K562 (cell line): ENCODE data around the gene GNAT1. TPM values are rescaled to one million over a fixed set of nuclear protein-coding genes. Genes with fewer than 3 reads are reported as not detected.

ENCODE experiments used
- ATAC-seq: fragments of 200-7000 bp; cut with Tn5 transposase; 3 replicates; pipeline ENCODE4 v1.9.1; 2020; ENCODE audit warnings: moderate library complexity
- BruUV-seq: library from RNA; stranded (reverse); fragments of 400-500 nt; replicated peaks from 2 replicates; lab custom pipeline; 2021; lab: Mats Ljungman, UMichigan
- CTCF ChIA-PET: fragments of 300-600 bp; formaldehyde crosslinking; extraction: SDS; loops from one replicate; lab custom pipeline; 2021; ENCODE audit warnings: low intra/inter-chr PET ratio; lab: Yijun Ruan, JAX
- POLR2A ChIA-PET: fragments of 300-600, 350-650 bp; sonication (Branson Sonifier 250); formaldehyde crosslinking; extraction: SDS; loops from one replicate; lab custom pipeline; 2021; ENCODE audit warnings: antibody characterized with exemption, inconsistent platforms; lab: Yijun Ruan, JAX
- DNase-seq, 4 experiments: peaks; one replicate each; pipeline versions ENCODE4 v3.0.0 to v3.0.0-alpha.2; 2011 to 2018; ENCODE audit warnings: low spot score in 3 of 4, mixed read lengths in 3 of 4; ENCODE audit errors: extremely low read depth in 1 of 4
- FAIRE-seq: peaks from 2 replicates; lab custom pipeline; 2011; peaks lifted over from hg19 to GRCh38; lab: Jason Lieb, UNC
- H2AFZ ChIP-seq: 2 replicates; pipeline ENCODE4 v1.6.0; 2011; ENCODE audit warnings: low read depth, low read length, control low read depth, inconsistent platforms
- H3K27ac ChIP-seq: fragments of 200-600 bp; 3 replicates; pipeline ENCODE4 v1.8.0; 2011; ENCODE audit warnings: low read depth, mild to moderate bottlenecking, control low read depth, inconsistent platforms, low read length, moderate library complexity, mixed read lengths; ENCODE audit errors: extremely low read depth
- H3K27me3 ChIP-seq, 2 experiments: fragments of 300-600 bp in 1 of 2; 2 replicates in 1 of 2; 3 replicates in 1 of 2; pipeline versions ENCODE4 v1.6.0 to v1.8.0; 2011; ENCODE audit warnings: inconsistent platforms in 2 of 2, low read length in 2 of 2, mild to moderate bottlenecking in 1 of 2, mixed read lengths in 1 of 2, moderate library complexity in 1 of 2; ENCODE audit not compliant: control insufficient read depth in 2 of 2, insufficient read depth in 2 of 2
- H3K36me3 ChIP-seq: fragments of 300-600 bp; 3 replicates; pipeline ENCODE4 v1.8.0; 2011; ENCODE audit warnings: mild to moderate bottlenecking, low read length, inconsistent platforms; ENCODE audit not compliant: control insufficient read depth, insufficient read depth
- H3K4me1 ChIP-seq, 2 experiments: fragments of 200-600 bp in 1 of 2; replicated peaks in 1 of 2; 2 replicates in 1 of 2; 3 replicates in 1 of 2; pipeline versions ENCODE4 v1.5.1 to v1.8.0; 2011; ENCODE audit warnings: inconsistent platforms in 2 of 2, low read length in 2 of 2, mild to moderate bottlenecking in 1 of 2, mixed read lengths in 1 of 2, moderate library complexity in 1 of 2; ENCODE audit not compliant: control insufficient read depth in 2 of 2, insufficient read depth in 2 of 2
- H3K4me2 ChIP-seq: 2 replicates; pipeline ENCODE4 v1.6.1; 2011; ENCODE audit warnings: low read length, control low read depth, inconsistent platforms, mixed read lengths; ENCODE audit not compliant: insufficient read depth
- H3K4me3 ChIP-seq: fragments of 200-600 bp; sonication (generic), shearing (Covaris generic); 2 replicates; pipeline ENCODE4 v1.5.1; 2016; ENCODE audit warnings: control low read depth, inconsistent platforms
- H3K79me2 ChIP-seq: fragments of 200-600 bp; 3 replicates; pipeline ENCODE4 v1.8.0; 2011; ENCODE audit warnings: low read length, inconsistent platforms; ENCODE audit not compliant: control insufficient read depth, insufficient read depth
- H3K9ac ChIP-seq, 2 experiments: 2 replicates each; pipeline versions ENCODE4 v1.6.0 to v1.6.1; 2011; ENCODE audit warnings: low read depth in 2 of 2, low read length in 2 of 2, control low read depth in 1 of 2, inconsistent platforms in 1 of 2, mild to moderate bottlenecking in 1 of 2, mixed read lengths in 1 of 2; ENCODE audit not compliant: insufficient read depth in 1 of 2
- H3K9me1 ChIP-seq: one replicate; pipeline ENCODE4 v1.6.0; 2011; ENCODE audit warnings: inconsistent platforms, mild to moderate bottlenecking, low read length, moderate library complexity; ENCODE audit not compliant: control insufficient read depth, insufficient read depth
- H3K9me3 ChIP-seq: replicated peaks from 2 replicates; pipeline ENCODE4 v1.5.1; 2011; ENCODE audit warnings: low read depth, low read length, inconsistent platforms; ENCODE audit not compliant: control insufficient read depth, insufficient read depth
- H4K20me1 ChIP-seq: replicated peaks from 2 replicates; pipeline ENCODE4 v1.6.1; 2011; ENCODE audit warnings: low read length, inconsistent platforms, mixed read lengths; ENCODE audit not compliant: control insufficient read depth, insufficient read depth
- ADNP ChIP-seq: fragments of 200-800 bp; sonication (Bioruptor generic); IDR thresholded peaks from 2 replicates; pipeline ENCODE4 v1.6.1; 2016; ENCODE audit warnings: missing genetic modification characterization, missing compliant biosample characterization
- CCNT2 ChIP-seq: IDR thresholded peaks from 2 replicates; pipeline ENCODE4 v1.6.1; 2011; ENCODE audit warnings: borderline replicate concordance, low read depth, mild to moderate bottlenecking, moderate library complexity, mixed read lengths, low read length; ENCODE audit not compliant: insufficient read length; ENCODE audit errors: extremely low read depth
- CREM ChIP-seq: IDR thresholded peaks from 2 replicates; pipeline ENCODE4 v1.6.1; 2014; ENCODE audit warnings: antibody characterized with exemption, low read depth
- EGR1 ChIP-seq: fragments of 450-650 bp; conservative IDR thresholded peaks from 2 replicates; pipeline ENCODE4 v1.6.1; 2017; ENCODE audit warnings: mild to moderate bottlenecking
- FOXP1 ChIP-seq: sonication (generic); formaldehyde crosslinking; IDR thresholded peaks from 2 replicates; pipeline ENCODE4 v1.8.0; 2022; ENCODE audit warnings: mild to moderate bottlenecking, missing genetic modification reagents
- FOXP4 ChIP-seq: sonication (generic); formaldehyde crosslinking; IDR thresholded peaks from 2 replicates; pipeline ENCODE4 v1.8.0; 2022; ENCODE audit warnings: mild to moderate bottlenecking, missing genetic modification reagents, borderline replicate concordance
- GMEB1 ChIP-seq: fragments of 250-450 bp; sonication (Bioruptor Pico); IDR thresholded peaks from 2 replicates; pipeline ENCODE4 v1.4.0; 2020; ENCODE audit warnings: mild to moderate bottlenecking
- HDAC2 ChIP-seq: fragments of 450-650 bp; IDR thresholded peaks from 2 replicates; pipeline ENCODE4 v1.6.1; 2016; ENCODE audit warnings: mild to moderate bottlenecking
- MAX ChIP-seq: sonication (generic); formaldehyde crosslinking; IDR thresholded peaks from 2 replicates; pipeline ENCODE4 v1.9.0; 2022; ENCODE audit warnings: mild to moderate bottlenecking, missing genetic modification reagents
- MCM3 ChIP-seq: fragments of 450-650 bp; IDR thresholded peaks from 2 replicates; pipeline ENCODE4 v1.6.1; 2016
- PHF21A ChIP-seq: fragments of 450-650 bp; IDR thresholded peaks from 2 replicates; pipeline ENCODE4 v1.6.1; 2017; ENCODE audit warnings: low read depth, borderline replicate concordance
- STAT5B ChIP-seq: fragments of 250-450 bp; sonication (Bioruptor Pico); IDR thresholded peaks from 2 replicates; pipeline ENCODE4 v1.8.0; 2021; ENCODE audit warnings: mild to moderate bottlenecking, inconsistent platforms
- TEAD2 ChIP-seq: fragments of 450-650 bp; IDR thresholded peaks from 2 replicates; pipeline ENCODE4 v1.6.1; 2016; ENCODE audit warnings: missing genetic modification characterization, control low read depth, missing compliant biosample characterization
- ZBTB2 ChIP-seq: fragments of 450-650 bp; IDR thresholded peaks from 2 replicates; pipeline ENCODE4 v1.6.1; 2016; ENCODE audit warnings: antibody characterized with exemption
- ZNF282 ChIP-seq: sonication (generic); formaldehyde crosslinking; IDR thresholded peaks from 2 replicates; pipeline ENCODE4 v1.8.1; 2023; ENCODE audit warnings: missing genetic modification reagents
- ZNF431 ChIP-seq: sonication (generic); formaldehyde crosslinking; IDR thresholded peaks from 2 replicates; pipeline ENCODE4 v1.8.0; 2022; ENCODE audit warnings: mild to moderate bottlenecking, missing genetic modification reagents
- WGBS: fragments of 100-300 bp; shearing (Covaris generic); methylation state at CpG from one replicate; pipeline ENCODE4 v1.1.6; 2016; ENCODE audit warnings: low coverage, mixed read lengths; ENCODE audit not compliant: insufficient coverage; ENCODE audit errors: missing lambda C conversion rate; 5-methylcytosine and 5-hydroxymethylcytosine counted together
- in situ Hi-C: fragments of 300-500 bp; cut with MboI; formaldehyde crosslinking; loops from 4 replicates; pipeline ENCODE4 v1.15.0; 2018; ENCODE audit warnings: inconsistent platforms, mixed read lengths
- intact Hi-C: fragments of 100-400 bp; cut with micrococcal nuclease; formaldehyde crosslinking; loops from 2 replicates; pipeline ENCODE4 v1.14.2; 2022
- polyA plus RNA-seq, 8 experiments: library from polyadenylated mRNA; depleted of rRNA in 4 of 8; stranded (reverse) in 5 of 8; unstranded in 3 of 8; fragments of >200 nt; fragmentation: Nextera tagmentation in 2 of 8; fragmentation: Illumina TruSeq in 1 of 8; extraction: Ambion mirVana in 2 of 8; extraction: Trizol in 1 of 8; gene quantifications; 2 replicates each; pipeline versions ENCODE4 v1.2.1 to v1.2.3, GENCODE V29; 2011 to 2014; ENCODE audit warnings: inconsistent platforms in 1 of 8, missing spikeins in 1 of 8
- total RNA-seq, 7 experiments: library from RNA; depleted of rRNA in 6 of 7; stranded (reverse); fragments of >200 nt in 6 of 7; fragmentation: Illumina TruSeq in 2 of 7; extraction: Trizol in 2 of 7; gene quantifications; 2 replicates each; pipeline versions ENCODE4 v1.2.1 to v1.2.3, GENCODE V29; 2011 to 2021; ENCODE audit warnings: low replicate concordance in 1 of 7

The GNAT1 gene
- total and polyA plus RNA-seq, 9 of the 15 experiments (the other 6 are each of a cell fraction or from before 2014, with no cell fraction given): not detected

GRCh38 chr3:50194128-50194902, 2.9 kb downstream of the GNAT1 start:
- POLR2A ChIA-PET: interaction anchor here (0.5 to 0.9 kb wide), 6 partner anchors 32 to 89 kb away, joined by 3 to 4 read pairs (median 3); no protein-coding TSS in a partner anchor
- Histone ChIP-seq H3K79me2 (no peaks in the 10 kb centered on the region), H2AFZ (peak overlapping the region; percentile 85), H3K36me3 (no peaks in the 10 kb centered on the region), H3K9me3 (no peaks in the 10 kb centered on the region), H3K9me1 (no peaks in the 10 kb centered on the region), H3K9ac (0 out of 4 replicates have a peak overlapping the region, but pooled peaks of 1 of the 2 experiments have one; percentile 2), H3K27me3 (peaks cover 0 to 15% of the 10 kb centered on the region in 2 experiments; a peak in 2 of 5 replicates), H3K4me1 (peaks cover 2 to 29% of the 10 kb centered on the region in 2 experiments; a peak in 2 of 5 replicates), H3K4me3 (peak overlapping the region; percentile 26; the same call in 1 of the 2 replicates), H4K20me1 (no peaks in the 10 kb centered on the region; the same call in 1 of the 2 replicates), H3K4me2 (peak overlapping the region; percentile 89), H3K27ac (no peak overlapping the region)
- peak; percentile 81 to 86 (median 84) for DNase-seq
- BruUV-seq: no TSS peak
- ATAC-seq: peak; percentile 94
- intact Hi-C loops: loop anchor here (1.0 kb wide), 2 partner anchors 28 to 32 kb away; no protein-coding TSS in a partner anchor
- CTCF ChIA-PET: interaction anchor here (0.7 to 4.9 kb wide), 7 partner anchors 29 to 79 kb away, joined by 3 to 91 read pairs (median 5); no protein-coding TSS in a partner anchor
- 6% methylated on average over 44 of the region's 70 CpGs for WGBS
- in situ Hi-C loops: loop anchor here (5.0 kb wide), 2 partner anchors 33 to 78 kb away; no protein-coding TSS in a partner anchor
- FAIRE-seq: peak; percentile 78
- peak; percentile 93 for TF ChIP-seq EGR1
- no peak for TF ChIP-seq GMEB1 (CRISPR knock-in tag)
- TF ChIP-seq MCM3: no peak
- no peak for TF ChIP-seq STAT5B (CRISPR knock-in tag)
- TF ChIP-seq ZNF282 (CRISPR knock-in tag): no peak; the same call in 1 of the 2 replicates
- TF ChIP-seq FOXP1 (CRISPR knock-in tag): no peak
- TF ChIP-seq FOXP4 (CRISPR knock-in tag): 0 out of 2 replicates have a peak, but pooled peaks have one; percentile 16
- 0 out of 2 replicates have a peak, but pooled peaks have one; percentile 23 for TF ChIP-seq ZBTB2
- TF ChIP-seq ADNP (tag): no peak
- 0 out of 2 replicates have a peak, but pooled peaks have one; percentile 29 for TF ChIP-seq HDAC2
- no peak for TF ChIP-seq TEAD2 (tag)
- peak; percentile 81 for TF ChIP-seq CREM
- TF ChIP-seq CCNT2: peak; percentile 30
- 0 out of 2 replicates have a peak, but pooled peaks have one; percentile 57 for TF ChIP-seq ZNF431
- peak; percentile 81 for TF ChIP-seq MAX (CRISPR knock-in tag)
- TF ChIP-seq PHF21A: no peak
